GM12891 (cell line): Measurements from ENCODE around the gene PGAP3.
"Not testable (repeated sequence)": the region's sequence is repeated elsewhere in the genome, so short reads cannot be mapped to it uniquely, and the experiment has no call there.

Source experiments
- DNase-seq: peaks from one replicate; pipeline ENCODE4 v3.0.0; 2011; ENCODE audit warnings: low spot score; ENCODE audit not compliant: insufficient read length
- FAIRE-seq: peaks from 2 replicates; lab custom pipeline; 2011; peaks lifted over from hg19 to GRCh38; lab: Jason Lieb, UNC
- PAX5 ChIP-seq: IDR thresholded peaks from 2 replicates; pipeline ENCODE4 v1.6.1; 2011; ENCODE audit warnings: low read length, moderate library complexity, mild to moderate bottlenecking; ENCODE audit not compliant: insufficient read depth, severe bottlenecking
- POLR2A ChIP-seq: IDR thresholded peaks from 2 replicates; pipeline ENCODE4 v1.6.1; 2011; ENCODE audit warnings: low read depth, low read length, control low read depth
- POLR2AphosphoS5 ChIP-seq: IDR thresholded peaks from 2 replicates; pipeline ENCODE4 v1.6.1; 2011; ENCODE audit warnings: low read depth, low read length, control low read depth
- POU2F2 ChIP-seq: IDR thresholded peaks from 2 replicates; pipeline ENCODE4 v1.6.1; 2011; ENCODE audit warnings: low read depth, mild to moderate bottlenecking, control low read depth, low read length, moderate library complexity
- SPI1 ChIP-seq: IDR thresholded peaks from 2 replicates; pipeline ENCODE4 v1.6.1; 2011; ENCODE audit warnings: low read depth, low read length, control low read depth
- TAF1 ChIP-seq: IDR thresholded peaks from 2 replicates; pipeline ENCODE4 v1.6.1; 2011; ENCODE audit warnings: low read depth, low read length, control low read depth

The PGAP3 gene

GRCh38 chr17:39702901-39703893 is 15.3 kb upstream of the PGAP3 start:
- no peak for TF ChIP-seq POLR2A
- no peak for FAIRE-seq

GRCh38 chr17:39701784-39702422 is 14.0 kb upstream of the PGAP3 start:
- no peak for DNase-seq
- TF ChIP-seq POLR2AphosphoS5 (no peak), POLR2A (no peak), POU2F2 (no peak), TAF1 (no peak), PAX5 (no peak), SPI1 (no peak)
- no peak for FAIRE-seq

More at GRCh38 chr17:39702901-39703893, 15.3 kb upstream of the PGAP3 start:
- DNase-seq = no peak

- DNase-seq = no peak
- no peak for FAIRE-seq
- TF ChIP-seq POLR2A (no peak), POU2F2 (no peak), TAF1 (no peak), PAX5 (no peak), POLR2AphosphoS5 (no peak), SPI1 (no peak)
These were observed 13.3 kb upstream of the PGAP3 start for GRCh38 chr17:39701012-39701783.

- no peak for DNase-seq
- no peak for FAIRE-seq
These were observed 12.5 kb upstream of the PGAP3 start for GRCh38 chr17:39700148-39700987.

GRCh38 chr17:39699818-39700147 is 11.9 kb upstream of the PGAP3 start, which contains the start of gene ERBB2:
Gene ERBB2, plus strand, starts transcription at chr17:39700064. Its CDS starts 175 bp downstream, at chr17:39700239.
- TF ChIP-seq SPI1 (no peak), POU2F2 (no peak), POLR2AphosphoS5 (no peak), PAX5 (no peak), POLR2A (no peak), TAF1 (no peak)
- DNase-seq (no peak), FAIRE-seq (no peak)

More at GRCh38 chr17:39700148-39700987, 12.5 kb upstream of the PGAP3 start:
- no peak for TF ChIP-seq POLR2A
- TF ChIP-seq POLR2AphosphoS5 = no peak
- no peak for TF ChIP-seq POU2F2
- TF ChIP-seq PAX5 = no peak
- TF ChIP-seq TAF1 = no peak
- TF ChIP-seq SPI1 = no peak

- FAIRE-seq, DNase-seq: not testable (repeated sequence)
These were observed 11.4 kb upstream of the PGAP3 start for GRCh38 chr17:39699157-39699817.

- FAIRE-seq (no peak), DNase-seq (no peak)
- TF ChIP-seq POU2F2 = no peak
- no peak for TF ChIP-seq SPI1
- no peak for TF ChIP-seq POLR2A
- TF ChIP-seq PAX5 = no peak
- TF ChIP-seq POLR2AphosphoS5 = no peak
- TF ChIP-seq TAF1 = no peak
These were observed 10.1 kb upstream of the PGAP3 start for GRCh38 chr17:39697961-39698360.

GRCh38 chr17:39696731-39697130 is 8.9 kb upstream of the PGAP3 start:
- no peak for TF ChIP-seq TAF1
- TF ChIP-seq SPI1 = no peak
- TF ChIP-seq PAX5 = no peak
- no peak for TF ChIP-seq POLR2AphosphoS5
- no peak for TF ChIP-seq POLR2A
- TF ChIP-seq POU2F2 = no peak
- FAIRE-seq (no peak), DNase-seq (no peak)

- FAIRE-seq = no peak
These were observed 7.2 kb upstream of the PGAP3 start for GRCh38 chr17:39695089-39695474.

More at GRCh38 chr17:39695089-39695474, 7.2 kb upstream of the PGAP3 start:
- TF ChIP-seq POLR2AphosphoS5 = no peak
- no peak for TF ChIP-seq POU2F2
- no peak for TF ChIP-seq POLR2A
- no peak for TF ChIP-seq SPI1
- no peak for TF ChIP-seq TAF1
- TF ChIP-seq PAX5 = no peak
- no peak for DNase-seq
